A549 (cell line): Measurements from ENCODE around the gene TRIOBP. TPM values are rescaled to one million over a fixed set of nuclear protein-coding genes. Genes with fewer than 3 reads are reported as not detected.
"Not testable (repeated sequence)": the region's sequence is repeated elsewhere in the genome, so short reads cannot be mapped to it uniquely, and the experiment has no call there.

Experiments
- ATAC-seq, 2 experiments: fragments of 200-7000 bp in 1 of 2; fragments of >200 bp in 1 of 2; cut with Nextera tagmentation in 1 of 2; cut with Tn5 transposase in 1 of 2; 3 replicates each; pipeline versions ENCODE4 v1.8.0 to v1.9.1; 2018 to 2020; ENCODE audit warnings: mild to moderate bottlenecking in 1 of 2, moderate library complexity in 1 of 2
- CTCF ChIA-PET: fragments of 300-600 bp; sonication (Branson Sonifier 250); formaldehyde crosslinking; extraction: SDS; loops from one replicate; lab custom pipeline; 2021; ENCODE audit warnings: antibody characterized with exemption, inconsistent platforms; lab: Yijun Ruan, JAX
- POLR2A ChIA-PET: fragments of 350-600 bp; formaldehyde crosslinking; extraction: SDS; loops from one replicate; lab custom pipeline; 2021; ENCODE audit warnings: antibody characterized with exemption, inconsistent platforms; lab: Yijun Ruan, JAX
- DNase-seq, 2 experiments: peaks; one replicate each; pipeline versions ENCODE4 v3.0.0 to v3.0.0-alpha.2; 2011 to 2016; ENCODE audit warnings: low read depth in 1 of 2, low spot score in 1 of 2
- FAIRE-seq: peaks from 2 replicates; lab custom pipeline; 2011; peaks lifted over from hg19 to GRCh38; lab: Jason Lieb, UNC
- H3K27ac ChIP-seq, 2 experiments: fragments of >200 bp; sonication (Bioruptor Twin); formaldehyde crosslinking; 3 replicates each; pipeline ENCODE4 v1.5.1; 2016 to 2017
- H3K4me1 ChIP-seq: fragments of >200 bp; sonication (Bioruptor Twin); formaldehyde crosslinking; 3 replicates; pipeline ENCODE4 v1.6.1; 2016
- H3K4me2 ChIP-seq: fragments of >200 bp; sonication (Bioruptor Twin); formaldehyde crosslinking; 3 replicates; pipeline ENCODE4 v1.6.1; 2016
- H3K4me3 ChIP-seq: fragments of >200 bp; sonication (Bioruptor Twin); formaldehyde crosslinking; 3 replicates; pipeline ENCODE4 v1.5.1; 2016
- H3K9me3 ChIP-seq: fragments of >200 bp; sonication (Bioruptor Twin); formaldehyde crosslinking; 3 replicates; pipeline ENCODE4 v1.6.1; 2016
- BCL3 ChIP-seq: fragments of >200 bp; sonication (Bioruptor Twin); formaldehyde crosslinking; IDR thresholded peaks from 3 replicates; pipeline ENCODE4 v1.6.1; 2016
- BHLHE40 ChIP-seq: IDR thresholded peaks from 2 replicates; pipeline ENCODE4 v1.6.1; 2012; ENCODE audit warnings: low read depth, low read length, inconsistent platforms
- CBX8 ChIP-seq: fragments of 200-600 bp; sonication (generic); IDR thresholded peaks from 2 replicates; pipeline ENCODE4 v1.6.1; 2016
- CEBPB ChIP-seq, 2 experiments: fragments of >200 bp in 1 of 2; sonication (Bioruptor Twin) in 1 of 2; formaldehyde crosslinking in 1 of 2; IDR thresholded peaks; 2 replicates each; pipeline ENCODE4 v1.6.1; 2012 to 2016
- EHF ChIP-seq: fragments of 250-450 bp; sonication (Bioruptor Pico); IDR thresholded peaks from 2 replicates; pipeline ENCODE4 v1.5.0; 2020; ENCODE audit warnings: mild to moderate bottlenecking
- EHMT2 ChIP-seq: fragments of 200-600 bp; sonication (generic); IDR thresholded peaks from 2 replicates; pipeline ENCODE4 v1.6.1; 2016; ENCODE audit warnings: antibody characterized with exemption, low read depth, mild to moderate bottlenecking, moderate library complexity
- EP300 ChIP-seq, 2 experiments: fragments of >200 bp; sonication (Bioruptor Twin); formaldehyde crosslinking; IDR thresholded peaks; 2 replicates in 1 of 2; 3 replicates in 1 of 2; pipeline ENCODE4 v1.6.1; 2016 to 2017
- FOSB ChIP-seq: fragments of 250-450 bp; sonication (Bioruptor Pico); IDR thresholded peaks from 2 replicates; pipeline ENCODE4 v1.5.0; 2020; ENCODE audit warnings: mild to moderate bottlenecking, moderate library complexity
- HDAC2 ChIP-seq: fragments of 200-600 bp; sonication (generic); IDR thresholded peaks from 2 replicates; pipeline ENCODE4 v1.6.1; 2016
- HOXA7 ChIP-seq: fragments of 250-450 bp; sonication (Bioruptor Pico); IDR thresholded peaks from 2 replicates; pipeline ENCODE4 v1.5.0; 2020; ENCODE audit warnings: mild to moderate bottlenecking, moderate library complexity
- HOXB5 ChIP-seq: fragments of 250-450 bp; sonication (Bioruptor Pico); IDR thresholded peaks from 2 replicates; pipeline ENCODE4 v1.5.0; 2020; ENCODE audit warnings: mild to moderate bottlenecking, moderate library complexity
- JUN ChIP-seq, 2 experiments: fragments of >200 bp; sonication (Bioruptor Twin); formaldehyde crosslinking; IDR thresholded peaks; 2 replicates in 1 of 2; 3 replicates in 1 of 2; pipeline ENCODE4 v1.6.1; 2016 to 2017
- JUNB ChIP-seq: fragments of >200 bp; sonication (Bioruptor Twin); formaldehyde crosslinking; IDR thresholded peaks from 2 replicates; pipeline ENCODE4 v1.6.1; 2016
- KDM1A ChIP-seq: fragments of 200-600 bp; sonication (generic); IDR thresholded peaks from 2 replicates; pipeline ENCODE4 v1.6.1; 2016; ENCODE audit warnings: low read depth, mild to moderate bottlenecking
- NR3C1 ChIP-seq: fragments of >200 bp; sonication (Bioruptor Twin); formaldehyde crosslinking; IDR thresholded peaks from 3 replicates; pipeline ENCODE4 v1.6.1; 2017
- PHF8 ChIP-seq: fragments of 200-600 bp; sonication (generic); IDR thresholded peaks from 2 replicates; pipeline ENCODE4 v1.6.1; 2016; ENCODE audit warnings: low read depth, mild to moderate bottlenecking, antibody characterized with exemption, moderate library complexity, borderline replicate concordance
- POLR2AphosphoS2 ChIP-seq: conservative IDR thresholded peaks from 2 replicates; pipeline ENCODE4 v1.6.1; 2012; ENCODE audit warnings: low read length, improper control_type of control experiment, inconsistent platforms
- RAD21 ChIP-seq, 2 experiments: fragments of >200 bp in 1 of 2; sonication (Bioruptor Twin) in 1 of 2; formaldehyde crosslinking in 1 of 2; IDR thresholded peaks in 1 of 2; conservative IDR thresholded peaks in 1 of 2; 2 replicates in 1 of 2; 3 replicates in 1 of 2; pipeline ENCODE4 v1.6.1; 2012 to 2018; ENCODE audit warnings: inconsistent platforms in 1 of 2
- RCOR1 ChIP-seq: fragments of 150-350 bp; IDR thresholded peaks from 2 replicates; pipeline ENCODE4 v1.6.1; 2014; ENCODE audit warnings: antibody characterized with exemption, low read length, low read depth
- RFX5 ChIP-seq: fragments of 450-650 bp; IDR thresholded peaks from 2 replicates; pipeline ENCODE4 v1.7.1; 2014; ENCODE audit warnings: antibody characterized with exemption, mild to moderate bottlenecking, moderate library complexity
- ZSCAN20 ChIP-seq: fragments of 250-450 bp; sonication (Bioruptor Pico); IDR thresholded peaks from 2 replicates; pipeline ENCODE4 v1.8.0; 2022; ENCODE audit warnings: mild to moderate bottlenecking, moderate library complexity
- WGBS: methylation state at CpG from one replicate; pipeline ENCODE4 v1.1.6; 2017; ENCODE audit errors: missing lambda C conversion rate; 5-methylcytosine and 5-hydroxymethylcytosine counted together
- polyA plus RNA-seq, 4 experiments: library from polyadenylated mRNA; depleted of rRNA in 3 of 4; stranded (reverse); fragments of >200 nt; fragmentation: RNase III in 1 of 4; extraction: RNeasy Plus Mini Kit Qiagen cat#74134 plus additional on column Dnase treatment in 1 of 4; gene quantifications; 2 replicates in 3 of 4; 3 replicates in 1 of 4; pipeline ENCODE4 v1.2.3, GENCODE V29; 2011 to 2017
- TF ChIP-seq, protein P1 (sequence below): IDR thresholded peaks from 2 replicates; pipeline ENCODE4 v1.6.1; 2012
- TF ChIP-seq, protein P2 (sequence below): fragments of 250-450 bp; sonication (Bioruptor Pico); IDR thresholded peaks from 2 replicates; pipeline ENCODE4 v1.5.0; 2020; ENCODE audit warnings: low read depth, mild to moderate bottlenecking, moderate library complexity
- TF ChIP-seq, protein P3 (sequence below): IDR thresholded peaks from 2 replicates; pipeline ENCODE4 v1.6.1; 2012

Gene TRIOBP
- polyA plus RNA-seq, 2 of the 4 experiments (the other 2 are of a cell fraction), result 15.7 to 26.0 TPM

DNA sequence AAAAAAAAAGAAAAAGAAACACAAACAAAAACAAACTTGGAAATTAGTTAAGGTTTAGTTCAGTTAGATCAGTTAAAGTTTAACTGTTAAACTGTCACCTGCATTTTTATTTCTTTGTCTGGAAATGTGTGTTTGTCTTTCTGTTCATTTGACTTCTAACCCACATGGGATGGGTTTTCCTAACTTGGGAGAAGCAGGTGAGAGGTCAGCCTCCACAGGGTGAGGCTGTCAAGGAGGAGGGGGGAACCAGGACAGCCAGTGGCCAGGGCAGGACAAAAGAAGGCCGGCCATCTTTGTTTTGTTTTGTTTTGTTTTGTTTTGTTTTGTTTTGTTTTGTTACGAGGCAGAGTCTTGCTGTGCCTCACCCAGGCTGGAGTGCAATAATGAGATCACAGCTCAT lies 97.5 kb downstream of the TRIOBP start:
- no peaks in the 10 kb centered on the region for H3K9me3 ChIP-seq
- no peak for ATAC-seq
- H3K4me1 ChIP-seq, result no peaks in the 10 kb centered on the region
- 59% methylated on average over 2 of the region's 2 CpGs for WGBS
- ChIA-PET POLR2A (no interaction called here), CTCF (interaction anchor here (1.5 to 8.9 kb wide), 4 partner anchors 10 to 187 kb away, joined by 3 to 102 read pairs (median 6); partner anchors contain the start of gene GGA1)
- no peak overlapping the region for H3K27ac ChIP-seq
- no peak overlapping the region for H3K4me3 ChIP-seq
- no peak overlapping the region for H3K4me2 ChIP-seq
- TF ChIP-seq NR3C1 (no peak), EHMT2 (no peak), BCL3 (no peak), KDM1A (no peak), JUNB (no peak), ZSCAN20 (CRISPR knock-in tag) (no peak), PHF8 (no peak), HDAC2 (no peak), RFX5 (no peak), EHF (CRISPR knock-in tag) (no peak), CEBPB (IDR thresholded peaks at IDR 0.05) (no peak)
- TF ChIP-seq, protein P1, sequence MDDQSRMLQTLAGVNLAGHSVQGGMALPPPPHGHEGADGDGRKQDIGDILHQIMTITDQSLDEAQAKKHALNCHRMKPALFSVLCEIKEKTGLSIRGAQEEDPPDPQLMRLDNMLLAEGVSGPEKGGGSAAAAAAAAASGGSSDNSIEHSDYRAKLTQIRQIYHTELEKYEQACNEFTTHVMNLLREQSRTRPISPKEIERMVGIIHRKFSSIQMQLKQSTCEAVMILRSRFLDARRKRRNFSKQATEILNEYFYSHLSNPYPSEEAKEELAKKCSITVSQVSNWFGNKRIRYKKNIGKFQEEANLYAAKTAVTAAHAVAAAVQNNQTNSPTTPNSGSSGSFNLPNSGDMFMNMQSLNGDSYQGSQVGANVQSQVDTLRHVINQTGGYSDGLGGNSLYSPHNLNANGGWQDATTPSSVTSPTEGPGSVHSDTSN, result no peak
- no peak for DNase-seq
- FAIRE-seq, result no peak

DNA sequence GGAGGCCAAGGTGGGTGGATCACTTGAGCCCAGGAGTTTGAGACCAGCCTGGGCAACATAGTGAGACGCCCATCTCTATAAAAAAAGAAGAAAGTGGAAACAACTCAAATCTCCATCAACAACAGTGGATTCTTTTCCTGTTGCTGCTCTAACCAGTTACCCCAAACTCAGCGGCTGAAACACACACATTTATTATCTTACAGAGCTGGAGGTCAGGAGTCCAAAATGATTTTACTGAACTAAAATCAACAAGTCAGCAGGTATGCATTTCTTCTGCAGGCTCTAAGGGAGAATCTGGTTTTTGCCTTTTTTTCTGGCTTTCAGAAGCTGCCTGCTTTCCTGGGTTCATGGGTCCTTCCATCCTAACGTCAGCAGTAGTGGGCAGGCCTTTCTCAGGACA lies 99.2 kb downstream of the TRIOBP start:
- no peak overlapping the region for H3K4me3 ChIP-seq
- no peak for TF ChIP-seq ZSCAN20 (CRISPR knock-in tag)
- no peak for TF ChIP-seq EP300 (IDR thresholded peaks at IDR 0.05)
- no peak for TF ChIP-seq RAD21 (conservative IDR thresholded peaks at IDR 0.05 in 1 of 2, IDR thresholded peaks at IDR 0.05 in 1 of 2)
- no peak for TF ChIP-seq HOXB5 (CRISPR knock-in tag)
- no peak for TF ChIP-seq BCL3
- TF ChIP-seq RCOR1, result no peak
- no peak for TF ChIP-seq JUN (IDR thresholded peaks at IDR 0.05)
- TF ChIP-seq BHLHE40, result no peak
- TF ChIP-seq POLR2AphosphoS2, result no peak
- TF ChIP-seq, protein P2, sequence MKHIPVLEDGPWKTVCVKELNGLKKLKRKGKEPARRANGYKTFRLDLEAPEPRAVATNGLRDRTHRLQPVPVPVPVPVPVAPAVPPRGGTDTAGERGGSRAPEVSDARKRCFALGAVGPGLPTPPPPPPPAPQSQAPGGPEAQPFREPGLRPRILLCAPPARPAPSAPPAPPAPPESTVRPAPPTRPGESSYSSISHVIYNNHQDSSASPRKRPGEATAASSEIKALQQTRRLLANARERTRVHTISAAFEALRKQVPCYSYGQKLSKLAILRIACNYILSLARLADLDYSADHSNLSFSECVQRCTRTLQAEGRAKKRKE (CRISPR knock-in tag), result no peak
- no peak for TF ChIP-seq FOSB
- TF ChIP-seq, protein P3, sequence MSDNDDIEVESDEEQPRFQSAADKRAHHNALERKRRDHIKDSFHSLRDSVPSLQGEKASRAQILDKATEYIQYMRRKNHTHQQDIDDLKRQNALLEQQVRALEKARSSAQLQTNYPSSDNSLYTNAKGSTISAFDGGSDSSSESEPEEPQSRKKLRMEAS, result no peak
- TF ChIP-seq HDAC2, result no peak
- TF ChIP-seq HOXA7 (CRISPR knock-in tag), result no peak
- no peak for TF ChIP-seq JUNB
- no peak for TF ChIP-seq CBX8
- DNase-seq, result no peak
- POLR2A ChIA-PET, result no interaction called here
- no peak for ATAC-seq
- FAIRE-seq, result no peak
- no peak overlapping the region for H3K4me2 ChIP-seq
- 62% methylated on average over 3 of the region's 3 CpGs for WGBS
- no peak overlapping the region for H3K27ac ChIP-seq
- CTCF ChIA-PET, result interaction anchor here (1.0 to 8.9 kb wide), 3 partner anchors 21 to 188 kb away, joined by 4 to 102 read pairs (median 7); partner anchors contain the start of gene GGA1
- no peaks in the 10 kb centered on the region for H3K4me1 ChIP-seq
- no peaks in the 10 kb centered on the region for H3K9me3 ChIP-seq

DNA sequence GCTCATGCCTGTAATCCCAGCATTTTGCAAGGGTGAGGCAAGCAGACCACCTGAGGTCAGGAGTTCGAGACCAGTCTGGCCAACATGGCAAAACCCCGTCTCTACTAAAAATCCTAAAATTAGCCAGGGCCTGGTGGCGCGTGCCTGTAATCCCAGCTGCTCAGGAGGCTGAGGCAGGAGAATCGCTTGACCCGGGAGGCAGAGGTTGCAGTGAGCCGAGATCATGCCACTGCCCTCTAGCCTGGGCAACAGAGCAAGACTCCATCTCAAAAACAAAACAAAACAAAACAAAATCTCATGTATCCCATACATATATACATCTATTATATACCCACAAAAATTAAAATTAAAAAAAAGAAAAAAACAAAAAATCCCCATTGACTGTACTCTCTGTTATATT lies 100.4 kb downstream of the TRIOBP start:
- DNase-seq, CTCF ChIA-PET, H3K4me3 ChIP-seq, H3K9me3 ChIP-seq, POLR2A ChIA-PET, H3K27ac ChIP-seq, H3K4me2 ChIP-seq, H3K4me1 ChIP-seq, FAIRE-seq, ATAC-seq: not testable (repeated sequence)
- 89% methylated on average over 7 of the region's 7 CpGs for WGBS
